HL-60/S4 (cell line): ENCODE data around the gene DNER.
"Not testable (repeated sequence)": the region's sequence is repeated elsewhere in the genome, so short reads cannot be mapped to it uniquely, and the experiment has no call there.

Experiments used
- in situ Hi-C: fragments of 300-500 bp; cut with MboI; formaldehyde crosslinking; loops from 2 replicates; pipeline ENCODE4 v1.14.3; 2022; ENCODE audit warnings: low sequenced_read_pairs

The DNER gene

DNA sequence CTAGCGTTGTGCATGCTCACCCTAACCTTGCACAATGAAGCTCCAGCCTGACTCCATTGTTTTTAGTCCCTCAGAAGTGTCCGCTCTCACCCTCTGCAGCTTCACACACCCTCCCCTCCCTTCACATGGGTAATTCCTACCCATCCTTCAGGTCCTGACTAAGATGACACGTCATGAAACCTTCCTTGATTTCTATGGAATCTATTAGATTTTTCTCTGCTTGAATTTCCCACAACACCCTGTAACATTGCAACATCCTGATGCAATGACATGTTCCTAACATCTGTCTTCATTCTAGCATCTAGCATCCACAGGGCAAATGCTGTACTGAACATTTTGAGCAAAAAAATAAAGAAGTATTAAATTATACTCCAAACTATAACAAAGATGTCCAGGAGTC lies 366.2 kb downstream of the DNER start:
- in situ Hi-C loops, result no loop called here

DNA sequence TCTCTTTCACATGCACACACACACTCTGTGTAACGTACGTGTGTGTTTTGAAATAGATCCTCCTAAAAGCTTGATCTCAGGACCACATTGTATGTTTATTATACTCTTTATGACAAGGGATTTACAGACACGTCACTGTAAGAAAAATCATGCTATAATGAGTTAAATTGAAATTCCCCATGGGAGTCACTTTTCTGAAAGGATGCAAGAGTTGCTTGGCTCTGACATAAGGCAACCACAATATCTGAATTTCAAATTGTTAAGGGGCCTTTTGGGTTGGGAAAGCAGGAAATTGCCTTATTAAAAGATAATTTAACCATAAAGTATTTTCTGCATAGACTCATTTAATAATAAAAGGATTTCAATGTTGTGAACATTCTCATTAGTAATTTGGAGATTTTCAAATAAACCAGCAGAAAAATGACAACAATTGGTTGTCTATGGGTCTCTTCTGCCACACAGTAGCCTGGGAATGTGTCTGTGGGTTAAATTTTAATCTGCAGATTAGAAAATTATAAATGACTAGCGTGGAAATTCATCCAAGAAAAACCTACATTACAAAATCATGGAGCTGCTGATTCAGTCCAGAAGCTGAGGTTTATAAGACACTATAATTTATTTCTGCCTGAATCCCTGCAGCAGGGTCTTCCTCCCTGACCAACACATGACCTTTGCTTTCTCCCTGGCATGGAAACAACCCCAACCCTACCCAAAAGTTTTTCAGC lies 367.4 kb downstream of the DNER start:
- in situ Hi-C loops, result no loop called here

DNA sequence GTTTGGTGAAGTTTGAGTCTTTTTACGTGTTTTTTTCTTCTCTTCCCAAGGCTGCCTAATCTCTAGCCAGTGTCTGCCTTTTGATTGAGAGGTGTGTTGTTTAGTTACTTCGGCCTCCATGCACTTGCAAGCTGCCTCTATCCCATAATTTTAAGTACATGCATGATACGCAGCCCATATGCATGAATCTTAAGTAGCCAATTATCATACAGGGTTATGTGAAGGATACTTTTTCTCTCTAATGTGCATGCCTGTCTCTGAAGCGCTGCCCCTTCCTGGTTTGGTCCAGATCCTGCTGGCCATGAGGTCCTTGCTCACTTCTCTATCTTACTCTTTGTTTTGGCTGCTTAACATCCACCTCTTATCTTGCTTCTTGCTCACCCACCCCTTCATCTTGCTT lies 369.4 kb downstream of the DNER start:
- in situ Hi-C loops, result no loop called here

DNA sequence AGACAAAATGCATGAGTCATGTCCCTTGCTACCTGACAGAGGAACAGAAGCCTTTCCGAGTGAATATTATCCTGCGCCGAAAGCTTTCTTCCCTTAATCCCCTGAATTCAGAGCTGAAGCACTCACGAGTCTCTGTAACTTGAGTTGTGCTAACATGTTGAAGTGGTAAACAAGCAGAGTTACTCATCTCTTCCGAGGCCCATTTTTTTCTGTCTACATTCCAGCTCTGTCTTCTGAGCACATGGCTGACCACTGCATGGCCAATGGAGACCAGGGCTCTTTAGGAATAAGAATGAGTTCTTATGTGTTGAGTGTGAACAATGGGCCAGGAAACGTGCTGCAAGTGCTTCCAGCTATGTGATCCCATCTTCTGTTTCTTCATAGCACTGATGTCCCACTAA lies 370.2 kb downstream of the DNER start:
- in situ Hi-C loops, result no loop called here

DNA sequence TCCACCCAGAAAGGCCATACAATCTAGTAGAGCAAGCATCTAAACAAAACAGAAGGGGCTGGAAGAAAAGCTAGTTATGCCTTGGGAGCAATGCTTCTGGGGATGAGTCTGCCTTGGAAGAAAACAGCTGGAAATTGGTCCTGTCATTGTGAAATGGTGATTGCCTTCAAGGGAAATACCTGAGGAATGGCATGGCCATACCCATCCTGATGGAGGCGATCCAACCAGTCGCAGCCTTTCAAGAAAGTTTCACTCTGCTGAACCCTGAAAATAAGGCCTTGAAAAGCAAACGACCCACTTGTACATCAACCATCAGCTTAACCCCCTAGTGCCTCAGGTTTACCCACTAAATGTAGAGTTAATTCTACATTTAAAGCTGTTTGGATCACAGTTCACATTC lies 370.7 kb downstream of the DNER start:
- in situ Hi-C loops, result no loop called here

DNA sequence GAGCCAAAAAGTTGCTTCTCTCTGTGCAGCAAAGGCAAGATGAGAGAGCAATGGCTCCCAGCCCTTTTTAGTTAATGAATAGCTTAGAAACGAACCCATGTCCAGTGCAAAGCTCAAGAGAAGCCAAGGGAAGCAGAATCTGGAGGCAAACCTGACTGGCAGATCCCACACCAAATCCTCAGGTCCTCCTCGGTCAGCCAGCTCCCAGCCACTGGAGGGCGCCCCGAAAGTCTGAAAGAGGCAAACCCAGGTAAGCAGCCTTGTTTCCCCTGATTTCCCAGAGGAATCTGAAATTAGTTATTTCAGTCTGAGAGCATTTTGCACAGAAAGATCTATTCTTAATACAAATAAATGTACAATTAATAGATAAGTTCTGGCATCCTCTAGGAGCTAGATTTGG lies 372.0 kb downstream of the DNER start:
- in situ Hi-C loops, result no loop called here

DNA sequence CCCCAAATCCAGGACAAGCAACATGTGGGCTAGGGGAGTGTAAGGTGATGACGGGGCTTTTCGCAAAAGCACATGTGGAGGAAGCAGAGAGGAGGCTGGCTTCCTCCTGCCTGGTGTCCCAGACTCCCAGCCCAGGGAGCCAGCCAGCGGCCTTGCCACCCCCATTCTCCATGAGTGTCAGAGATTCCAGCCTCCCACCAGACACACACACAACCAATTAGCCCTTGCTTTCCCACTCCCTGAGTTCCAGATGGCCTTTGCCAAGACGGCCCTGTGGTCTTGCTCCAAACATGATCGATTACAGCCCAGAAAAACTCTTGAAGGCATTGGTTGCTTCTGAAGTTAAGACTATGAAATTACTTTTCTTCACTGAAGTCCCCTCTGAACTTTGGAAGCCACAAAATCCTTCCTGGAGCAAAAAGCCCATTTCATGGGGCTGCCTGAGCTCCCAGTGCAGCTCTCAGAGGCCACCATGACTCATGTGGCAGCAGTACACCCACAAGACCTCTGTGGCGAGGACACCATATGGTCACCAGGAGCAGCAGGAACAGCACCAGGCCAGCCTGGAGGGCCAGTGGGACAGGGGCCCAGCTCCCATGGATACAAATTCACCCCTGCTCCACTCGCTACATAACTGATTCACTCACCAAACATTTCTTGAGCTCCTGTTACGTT lies 374.1 kb downstream of the DNER start:
- in situ Hi-C loops, result no loop called here

DNA sequence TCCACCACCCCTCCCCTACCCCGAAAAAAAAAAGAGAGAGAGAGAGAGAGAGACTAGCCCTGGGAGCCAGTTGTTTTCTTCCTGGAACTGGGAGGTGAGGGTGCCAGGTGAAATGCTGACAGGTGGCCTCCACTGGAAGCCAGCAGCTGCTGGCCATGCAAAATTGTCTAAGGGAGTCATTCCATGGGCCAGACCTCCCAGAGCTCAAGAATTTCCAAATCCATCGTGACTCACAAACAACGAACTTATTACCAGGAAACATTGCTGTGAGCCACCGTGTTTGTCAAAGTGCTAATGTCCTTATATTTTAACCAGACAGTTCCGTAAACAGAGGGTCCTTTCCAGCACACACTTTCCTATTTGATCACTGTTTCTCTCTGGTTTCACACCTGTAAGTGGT lies 374.7 kb downstream of the DNER start:
- in situ Hi-C loops, result no loop called here

DNA sequence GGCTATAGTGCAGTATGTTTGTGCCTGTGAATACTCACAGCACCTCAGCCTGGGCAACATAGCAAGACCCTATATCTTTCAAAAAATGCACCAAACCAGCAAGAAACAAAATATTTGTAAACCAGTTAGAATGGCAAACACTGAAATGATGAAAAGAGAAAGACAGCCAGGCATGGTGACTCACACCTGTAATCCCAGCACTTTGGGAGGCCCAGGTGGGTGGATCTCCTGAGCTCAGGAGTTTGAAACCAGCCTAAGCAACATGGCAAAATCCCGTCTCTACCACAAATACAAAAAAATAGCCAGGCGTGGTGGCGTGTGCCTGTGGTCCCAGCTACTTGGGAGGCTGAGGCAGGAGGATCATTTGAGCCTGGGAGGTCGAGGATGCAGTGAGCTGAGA lies 375.2 kb downstream of the DNER start:
- in situ Hi-C loops, result not testable (repeated sequence)

DNA sequence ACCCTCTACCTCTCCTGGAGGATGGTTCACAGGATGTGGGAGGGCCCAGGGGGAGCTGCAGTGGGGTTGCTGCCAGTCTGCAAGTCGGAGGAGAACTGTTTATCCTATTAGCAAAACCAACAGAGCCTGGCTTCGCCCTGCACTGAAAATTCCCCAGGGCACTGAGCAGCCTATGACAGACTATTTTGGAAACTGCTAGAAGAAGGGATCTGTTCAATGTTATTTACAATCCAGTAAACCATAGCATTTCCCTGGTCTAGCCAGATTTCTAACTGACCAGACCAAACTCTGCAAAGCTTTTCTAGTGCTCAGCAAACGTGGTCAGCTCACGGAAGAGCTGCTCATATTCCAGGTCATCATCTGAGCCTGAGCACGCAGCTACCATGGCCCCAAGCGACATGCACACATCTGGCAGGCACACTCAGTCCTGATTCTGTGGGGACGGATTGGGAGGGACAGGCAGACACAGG lies 378.4 kb downstream of the DNER start:
- in situ Hi-C loops, result no loop called here

DNA sequence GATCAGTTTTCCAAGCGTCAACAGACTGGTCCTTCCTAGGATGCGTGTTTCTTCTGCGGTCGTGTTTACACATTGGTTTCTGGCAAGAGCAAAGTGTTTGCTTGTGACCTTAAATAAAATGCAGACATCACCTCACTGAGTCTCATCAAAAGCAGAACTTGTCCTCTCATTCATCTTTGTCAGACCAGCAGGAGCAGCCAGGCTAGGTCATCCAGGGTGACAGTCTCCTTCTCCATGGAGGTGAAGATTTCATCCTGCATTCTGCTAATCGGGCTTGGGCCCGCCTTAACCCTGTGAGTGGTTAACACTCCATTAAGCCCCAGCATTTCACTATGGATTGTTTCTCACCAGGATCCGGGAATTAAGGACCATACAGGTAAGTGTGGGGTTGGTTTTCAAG lies 379.0 kb downstream of the DNER start:
- in situ Hi-C loops, result no loop called here

DNA sequence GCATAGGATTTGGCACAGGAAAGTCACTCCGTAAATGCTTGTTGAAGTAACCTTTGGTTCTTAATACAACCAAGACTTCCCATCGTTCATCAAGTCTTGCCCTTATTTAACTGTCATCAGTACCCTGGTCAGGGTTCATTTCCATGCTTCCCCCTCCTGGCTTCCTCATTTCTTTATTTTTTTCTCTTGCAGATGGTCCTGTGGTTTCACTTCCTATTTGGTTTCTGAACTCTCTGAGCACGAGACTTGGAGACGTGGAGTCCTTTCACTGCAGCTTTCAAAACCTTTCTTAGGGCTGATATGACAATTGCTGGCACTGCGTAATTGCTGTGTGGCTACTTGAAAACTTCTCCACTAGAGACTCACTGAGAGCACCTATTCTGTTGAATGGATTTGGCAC lies 383.4 kb downstream of the DNER start:
- in situ Hi-C loops, result no loop called here

DNA sequence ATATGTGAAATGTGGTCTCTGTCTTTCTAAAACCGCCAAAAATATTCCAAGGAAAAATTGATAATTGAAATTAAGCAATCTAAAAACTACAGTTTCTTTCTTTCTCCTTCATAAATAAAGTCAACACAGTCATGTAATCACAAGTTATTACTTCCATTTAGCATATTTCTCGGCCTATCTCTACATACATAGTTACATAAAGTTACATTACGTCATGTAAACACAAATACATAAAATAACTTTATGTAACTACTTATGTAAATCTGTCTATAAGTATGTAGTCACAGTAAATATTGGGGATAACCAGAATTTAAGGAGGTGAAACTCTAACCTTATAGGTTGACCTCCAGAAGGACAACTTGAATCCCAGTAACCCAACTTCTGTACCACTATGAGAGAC lies 394.8 kb downstream of the DNER start:
- in situ Hi-C loops, result no loop called here

DNA sequence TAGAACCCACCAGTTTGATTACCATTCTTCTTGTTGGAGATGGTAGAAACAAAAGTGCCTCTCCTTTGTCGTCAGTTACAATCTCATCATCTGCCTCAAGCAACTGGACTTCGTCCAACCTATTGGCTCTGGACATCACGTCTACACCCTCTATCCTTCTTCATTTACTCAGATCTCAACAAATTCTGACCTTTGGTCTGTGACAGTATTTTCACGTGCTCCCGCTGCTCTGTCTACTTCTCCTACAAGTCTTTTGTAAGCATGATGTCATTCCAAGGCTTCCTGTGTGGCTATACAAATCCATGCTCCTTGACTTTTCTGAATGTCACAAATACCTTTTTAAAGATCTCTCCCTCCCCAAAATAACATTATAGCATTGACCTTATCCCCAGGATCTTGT lies 400.2 kb downstream of the DNER start:
- in situ Hi-C loops, result no loop called here

DNA sequence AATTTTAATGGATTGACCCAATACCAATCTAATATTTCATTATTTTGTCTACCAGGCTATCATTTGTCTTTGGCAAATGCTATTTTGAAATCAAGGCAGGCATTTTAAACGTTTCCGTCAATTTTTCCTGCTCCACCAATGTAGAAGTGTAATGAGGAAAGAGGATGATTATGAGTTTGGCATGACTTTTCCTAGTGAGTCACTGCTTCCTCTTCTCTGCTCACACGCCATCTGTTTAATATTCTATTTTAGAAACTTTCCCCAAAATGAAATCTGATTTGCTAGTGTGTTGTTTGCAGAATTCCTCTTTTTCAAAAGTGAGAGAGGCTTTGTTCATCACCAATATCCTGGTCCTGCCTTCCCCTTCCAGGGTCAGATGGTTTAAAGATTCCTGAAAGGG lies 400.8 kb downstream of the DNER start:
- in situ Hi-C loops, result no loop called here
